Urothelium cell line (cell line): ENCODE data around the gene MACROH2A2.
"Not testable (repeated sequence)": the region's sequence is repeated elsewhere in the genome, so short reads cannot be mapped to it uniquely, and the experiment has no call there.

Experiments
- DNase-seq: peaks from one replicate; pipeline ENCODE4 v3.0.0; 2011; ENCODE audit warnings: low spot score, mixed read lengths
- FAIRE-seq: peaks from 2 replicates; lab custom pipeline; 2011; peaks lifted over from hg19 to GRCh38; lab: Jason Lieb, UNC

The MACROH2A2 gene

DNA sequence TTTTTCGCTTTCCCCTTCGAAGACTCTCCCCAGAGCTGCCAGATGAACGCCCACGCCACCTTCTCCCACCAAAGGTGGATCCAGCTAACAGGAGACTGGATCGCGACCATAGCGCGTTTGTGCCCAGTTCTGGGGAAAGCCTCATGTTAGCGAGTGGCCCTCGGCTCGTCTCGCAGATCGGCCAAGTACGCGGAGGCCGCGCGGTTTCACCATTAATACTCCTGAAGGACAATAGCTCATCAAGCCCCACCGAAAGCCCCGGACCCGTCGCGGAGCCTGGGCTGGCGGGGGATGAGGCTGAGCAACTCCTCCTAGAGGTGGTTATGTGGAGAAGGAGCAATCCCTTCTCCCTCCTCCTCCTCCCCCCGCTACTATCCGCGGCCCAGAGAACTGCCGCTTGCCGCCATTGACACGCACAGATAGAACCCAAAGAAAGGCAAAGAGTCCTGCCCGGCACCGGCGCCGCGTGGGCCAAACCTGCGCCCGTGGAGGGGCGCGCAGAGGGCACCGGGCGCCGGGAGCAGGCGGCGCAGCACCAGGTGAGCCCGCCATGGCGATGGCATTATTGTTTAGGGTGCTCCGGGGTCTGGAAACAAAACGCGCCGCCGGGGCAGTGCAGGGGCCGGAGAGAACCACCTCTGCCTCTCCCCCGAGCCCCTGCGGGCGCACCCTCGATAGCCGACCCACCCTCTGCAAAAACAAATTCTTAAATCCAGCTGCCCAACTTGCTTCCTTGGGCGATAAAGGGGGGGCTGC is at the start of gene MACROH2A2:
MACROH2A2 (plus strand) TSS at position 385 of the 756 bp plus-strand sequence. CDS start 22,813 bp downstream, outside the sequence.
- DNase-seq (peak; percentile 92), FAIRE-seq (peak; percentile 91)

GRCh38 chr10:70007116-70007820 is 45.4 kb upstream of the MACROH2A2 start:
- peak; percentile 56 for FAIRE-seq
- no peak for DNase-seq

DNA sequence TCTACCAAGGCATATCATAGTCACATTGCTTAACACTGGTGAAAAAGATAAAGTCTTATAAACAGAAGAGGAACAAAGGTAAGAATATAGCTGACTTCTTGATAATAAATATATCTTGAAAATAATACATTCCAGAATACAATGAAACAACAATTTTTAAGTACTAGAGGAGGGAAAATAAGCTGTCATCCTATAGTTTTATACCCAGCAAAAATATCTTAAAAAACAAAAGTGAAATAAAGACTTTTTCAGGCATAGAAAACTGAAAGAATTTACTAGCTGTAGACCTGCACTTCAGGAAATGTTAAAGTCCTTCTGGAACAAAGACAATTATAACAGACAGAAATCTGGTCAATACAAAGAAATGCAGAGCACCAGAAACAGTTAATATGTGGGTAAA is 21.4 kb upstream of the MACROH2A2 start:
- no peak for DNase-seq
- no peak for FAIRE-seq

- no peak for FAIRE-seq
- no peak for DNase-seq
Measured at GRCh38 chr10:70032667-70033289, 19.9 kb upstream of the MACROH2A2 start.

- no peak for DNase-seq
Measured at GRCh38 chr10:70034232-70034631, 18.4 kb upstream of the MACROH2A2 start.

GRCh38 chr10:70035531-70035930 is 17.1 kb upstream of the MACROH2A2 start:
- no peak for DNase-seq
- no peak for FAIRE-seq

More at GRCh38 chr10:70034232-70034631, 18.4 kb upstream of the MACROH2A2 start:
- no peak for FAIRE-seq

GRCh38 chr10:70038923-70039322 is 13.7 kb upstream of the MACROH2A2 start:
- peak; percentile 20 for FAIRE-seq

GRCh38 chr10:70041016-70041415 is 11.6 kb upstream of the MACROH2A2 start:
- no peak for DNase-seq
- FAIRE-seq: no peak

More at GRCh38 chr10:70038923-70039322, 13.7 kb upstream of the MACROH2A2 start:
- DNase-seq: no peak

GRCh38 chr10:70041739-70042138 is 10.9 kb upstream of the MACROH2A2 start:
- not testable (repeated sequence) for DNase-seq, FAIRE-seq

- not testable (repeated sequence) for DNase-seq, FAIRE-seq
Measured at GRCh38 chr10:70047066-70047465, 5.6 kb upstream of the MACROH2A2 start.

- FAIRE-seq: no peak
- no peak for DNase-seq
Measured at GRCh38 chr10:70048030-70048723, 4.5 kb upstream of the MACROH2A2 start.

DNA sequence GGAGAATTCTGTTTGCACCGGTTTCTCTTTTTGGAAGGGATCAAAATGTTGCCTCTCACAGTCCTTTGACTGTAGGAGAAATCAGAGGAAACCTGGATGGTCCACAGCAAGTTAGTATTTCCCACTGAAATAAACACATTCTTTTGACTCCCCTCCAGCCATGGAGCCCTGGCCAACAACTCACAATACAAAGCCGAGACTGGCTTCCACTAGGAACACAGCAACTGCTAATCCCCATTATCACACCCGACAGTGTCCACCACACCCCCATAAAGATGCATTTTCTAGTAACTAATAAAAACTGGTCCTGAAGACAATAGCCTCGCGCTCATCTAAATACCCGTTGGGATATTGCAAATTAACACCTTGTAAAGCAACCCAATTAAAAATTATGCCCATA is 798 bp upstream of the MACROH2A2 start:
- DNase-seq (no peak), FAIRE-seq (peak; percentile 52)

- DNase-seq (peak; percentile 57), FAIRE-seq (no peak)
Measured at GRCh38 chr10:70053218-70053840, 683 bp downstream of the MACROH2A2 start.

DNA sequence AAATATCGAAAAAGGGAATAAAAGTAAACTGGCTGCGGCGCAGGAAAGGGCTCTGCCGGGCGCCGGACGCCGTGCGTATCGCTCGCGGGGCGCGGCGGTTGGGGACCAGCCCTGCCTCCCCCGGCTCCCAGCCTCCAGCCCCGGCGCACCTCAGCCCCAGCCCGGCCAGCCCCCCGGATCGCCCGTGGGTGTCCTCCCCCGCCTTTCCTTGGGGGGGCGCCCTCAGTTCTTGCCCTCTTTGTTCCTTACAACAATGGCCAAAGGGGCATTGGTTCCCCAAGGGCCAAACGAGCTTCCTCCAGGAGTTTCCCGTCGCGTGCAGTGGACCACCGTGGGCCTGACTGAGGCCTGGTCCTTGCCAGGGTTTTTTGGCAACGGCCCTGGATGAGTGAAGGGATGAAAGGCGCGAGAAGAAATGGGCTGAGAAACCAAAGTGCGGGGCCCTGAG is 1.2 kb downstream of the MACROH2A2 start:
- DNase-seq (peak; percentile 78), FAIRE-seq (no peak)

DNA sequence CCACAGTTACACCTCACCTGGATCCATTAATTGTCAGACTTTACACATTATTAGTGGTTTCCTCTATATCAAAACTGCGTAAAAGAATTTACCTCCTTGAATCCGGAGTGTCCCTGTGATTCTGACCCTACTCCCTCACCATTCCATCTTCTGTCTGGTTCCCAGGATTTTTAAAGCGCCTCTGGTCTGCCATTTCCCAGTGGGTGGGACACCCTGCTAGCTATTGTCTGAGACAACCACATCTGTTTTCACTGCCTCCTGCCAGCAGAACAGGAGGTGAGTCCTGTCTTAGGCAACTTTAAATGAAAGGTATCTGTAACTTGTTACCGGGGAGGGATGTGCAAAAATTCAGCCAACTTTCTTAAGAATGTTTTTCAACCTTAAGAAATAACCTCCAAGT is 2.3 kb downstream of the MACROH2A2 start:
- FAIRE-seq: no peak
- DNase-seq: no peak

GRCh38 chr10:70055550-70055949 is 2.9 kb downstream of the MACROH2A2 start:
- no peak for DNase-seq
- no peak for FAIRE-seq

GRCh38 chr10:70057306-70057705 is 4.7 kb downstream of the MACROH2A2 start:
- no peak for DNase-seq
- no peak for FAIRE-seq

DNA sequence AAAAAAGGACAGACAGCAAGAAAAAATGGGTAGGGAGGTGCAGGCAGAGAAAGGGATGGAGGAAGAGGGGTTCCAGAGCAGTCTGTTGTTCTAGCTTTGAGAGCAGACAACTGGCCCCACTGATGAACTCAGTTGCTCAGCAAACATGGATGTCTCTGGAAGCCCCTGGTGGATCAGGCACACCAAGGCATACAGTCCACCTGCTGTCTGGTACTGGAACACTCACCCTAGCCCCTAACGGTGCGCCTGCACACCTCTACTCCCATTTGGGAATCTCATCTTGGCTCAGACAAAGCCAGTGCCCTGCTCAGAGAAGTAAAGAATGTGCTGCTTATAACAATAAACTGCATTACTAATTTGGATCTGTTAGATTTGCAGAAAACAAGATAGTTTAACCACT is 7.7 kb downstream of the MACROH2A2 start:
- FAIRE-seq (no peak), DNase-seq (peak; percentile 32)

DNA sequence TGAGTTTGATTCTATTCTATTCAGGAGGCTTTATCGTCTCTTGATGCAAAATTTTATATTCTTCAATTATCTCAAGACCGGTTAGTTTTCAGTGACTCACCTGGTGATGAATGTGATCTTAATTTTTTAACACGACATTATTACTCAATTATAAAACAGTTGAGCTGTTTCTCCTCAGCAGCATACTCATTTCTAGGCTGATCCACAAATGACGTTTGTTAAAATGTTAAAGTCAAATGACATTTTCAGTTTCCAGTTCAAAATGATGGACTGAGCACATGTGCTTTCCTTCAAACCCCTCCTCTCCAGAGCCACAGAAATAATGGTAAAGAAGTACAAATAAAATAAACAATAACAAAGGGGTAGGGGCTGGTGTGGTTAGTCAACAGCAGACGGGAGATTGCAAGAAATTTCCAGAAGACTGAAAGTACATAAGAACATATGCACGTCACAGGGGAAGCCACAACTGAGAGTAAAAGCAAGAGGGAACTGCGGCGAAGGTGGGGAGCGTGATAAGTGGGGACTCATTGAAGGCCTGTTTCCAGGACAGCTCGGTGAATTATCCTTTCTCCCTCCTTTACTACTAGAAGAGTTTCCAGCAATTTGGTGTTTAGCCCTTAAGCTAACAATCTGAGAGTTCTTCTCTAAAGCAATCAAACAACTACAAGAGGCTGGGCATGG is 10.9 kb downstream of the MACROH2A2 start:
- no peak for FAIRE-seq

GRCh38 chr10:70064486-70064885 is 11.8 kb downstream of the MACROH2A2 start:
- FAIRE-seq (no peak), DNase-seq (no peak)

More for the DNA sequence above, 10.9 kb downstream of the MACROH2A2 start:
- DNase-seq: no peak
